ENCODE measurements around the gene PASK. TPM values are rescaled to one million over a fixed set of nuclear protein-coding genes. Genes with fewer than 3 reads are reported as not detected.
A peak's percentile ranks its signal among the peaks of the same experiment; 100 is the strongest.

PASK gene
- total and polyA plus RNA-seq, 2 donors (not counting 1 experiment from before 2014, with no cell fraction given) = 48.2 to 144 TPM

DNA sequence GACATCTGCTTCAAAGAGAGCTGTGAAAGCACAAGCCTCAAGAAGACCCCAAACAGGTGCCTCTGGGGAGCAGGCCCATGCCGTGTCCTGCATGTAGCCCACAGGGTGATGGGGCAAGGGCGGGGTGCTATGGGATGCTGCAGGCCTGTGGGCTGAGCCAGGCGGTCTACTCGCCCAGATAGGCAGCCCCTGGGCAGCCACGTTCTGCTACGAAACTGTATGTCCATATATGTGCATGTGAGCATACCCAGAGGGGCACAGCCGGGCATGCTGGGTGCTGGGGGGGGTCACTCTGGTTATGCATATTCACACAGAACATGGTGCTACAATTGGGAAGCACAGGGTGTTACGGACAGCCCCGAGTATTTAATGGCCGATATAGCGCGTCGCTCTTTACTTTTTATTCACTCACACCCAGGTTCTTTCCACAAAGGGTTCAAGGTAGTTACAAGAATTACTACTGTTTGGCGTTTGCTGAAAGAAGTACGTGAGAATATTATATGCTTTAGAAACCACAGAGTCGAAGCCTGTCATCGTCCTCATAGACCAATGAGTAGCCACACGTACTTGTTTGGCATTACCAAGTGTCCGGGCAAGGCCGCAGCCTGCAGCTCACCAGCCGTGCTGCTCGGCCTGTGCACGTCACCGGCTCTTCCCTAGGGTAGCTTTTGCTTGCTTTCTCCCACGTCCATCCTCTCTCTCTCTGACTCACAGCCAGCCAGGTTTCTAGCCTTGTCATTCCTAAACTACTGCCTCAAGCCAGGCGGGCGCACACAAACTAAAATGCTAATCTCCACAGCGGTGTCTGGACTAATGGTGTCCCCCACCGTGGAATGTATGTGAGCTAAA lies 61.6 kb downstream of the PASK start:
- Histone ChIP-seq H3K27ac (ENCODE audit: low read length in 2 of 2) (no peak overlapping the region), H3K36me3 (replicated peaks in 1 of 2; ENCODE audit: control extremely low read depth in 1 of 2, control insufficient read depth in 1 of 2, extremely low read depth in 1 of 2, insufficient read depth in 2 of 2, low read length in 1 of 2) (peaks cover 2 to 62% of the 10 kb centered on the region in 2 experiments), H4K20me1 (ENCODE audit: control insufficient read depth, insufficient read depth, low read length, poor library complexity, severe bottlenecking) (peaks cover 15% of the 10 kb centered on the region), H3K9ac (ENCODE audit: low read length) (no peak overlapping the region), H3K4me2 (replicated peaks; ENCODE audit: low read depth, low read length, poor library complexity, severe bottlenecking) (no peak overlapping the region), H3K4me3 (ENCODE audit: control extremely low read depth in 1 of 5, extremely low read depth in 1 of 5, insufficient read depth in 1 of 5, low read depth in 2 of 5, low read length in 4 of 5) (no peak overlapping the region), H2AFZ (ENCODE audit: insufficient read depth, low read depth, low read length, poor library complexity, severe bottlenecking) (no peak overlapping the region), H3K79me2 (ENCODE audit: control insufficient read depth, insufficient read depth, low read length) (peaks cover 1% of the 10 kb centered on the region), H3K27me3 (replicated peaks in 1 of 4; ENCODE audit: control extremely low read depth in 1 of 4, control insufficient read depth in 3 of 4, insufficient read depth in 4 of 4, low read length in 3 of 4) (no peaks in the 10 kb centered on the region), H3K9me3 (ENCODE audit: control extremely low read depth in 1 of 3, control insufficient read depth in 2 of 3, insufficient read depth in 1 of 3, low read length in 2 of 3) (no peaks in the 10 kb centered on the region), H3K4me1 (ENCODE audit: control insufficient read depth in 2 of 2, insufficient read depth in 2 of 2, low read length in 2 of 2) (peaks cover 4 to 8% of the 10 kb centered on the region in 2 donors)
- peaks cover 18% of the 10 kb centered on the region for H3K4me1 Mint-ChIP-seq
- TF ChIP-seq, protein P1, sequence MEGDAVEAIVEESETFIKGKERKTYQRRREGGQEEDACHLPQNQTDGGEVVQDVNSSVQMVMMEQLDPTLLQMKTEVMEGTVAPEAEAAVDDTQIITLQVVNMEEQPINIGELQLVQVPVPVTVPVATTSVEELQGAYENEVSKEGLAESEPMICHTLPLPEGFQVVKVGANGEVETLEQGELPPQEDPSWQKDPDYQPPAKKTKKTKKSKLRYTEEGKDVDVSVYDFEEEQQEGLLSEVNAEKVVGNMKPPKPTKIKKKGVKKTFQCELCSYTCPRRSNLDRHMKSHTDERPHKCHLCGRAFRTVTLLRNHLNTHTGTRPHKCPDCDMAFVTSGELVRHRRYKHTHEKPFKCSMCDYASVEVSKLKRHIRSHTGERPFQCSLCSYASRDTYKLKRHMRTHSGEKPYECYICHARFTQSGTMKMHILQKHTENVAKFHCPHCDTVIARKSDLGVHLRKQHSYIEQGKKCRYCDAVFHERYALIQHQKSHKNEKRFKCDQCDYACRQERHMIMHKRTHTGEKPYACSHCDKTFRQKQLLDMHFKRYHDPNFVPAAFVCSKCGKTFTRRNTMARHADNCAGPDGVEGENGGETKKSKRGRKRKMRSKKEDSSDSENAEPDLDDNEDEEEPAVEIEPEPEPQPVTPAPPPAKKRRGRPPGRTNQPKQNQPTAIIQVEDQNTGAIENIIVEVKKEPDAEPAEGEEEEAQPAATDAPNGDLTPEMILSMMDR (IDR thresholded peaks at IDR 0.05) = no peak
- TF ChIP-seq EZH2 (IDR thresholded peaks at IDR 0.05; ENCODE audit: borderline replicate concordance, insufficient read depth, low read depth, low read length, poor library complexity, severe bottlenecking) = no peak
- 83% methylated on average over 26 of the region's 29 CpGs for WGBS (ENCODE audit: insufficient coverage)
- no peak overlapping the region for H3K27ac Mint-ChIP-seq
- no peak for ATAC-seq (ENCODE audit: low read depth)
- ChIA-PET POLR2A (no interaction called here), CTCF (interaction anchor here (1.1 to 4.4 kb wide), 2 partner anchors 10 to 64 kb away, joined by 3 to 24 read pairs; no protein-coding TSS in a partner anchor)
- no peak for DNase-seq
- peak overlapping the region; percentile 52 for H3K4me3 Mint-ChIP-seq
- H3K9me3 Mint-ChIP-seq (ENCODE audit: insufficient read depth) = peaks cover 4% of the 10 kb centered on the region
- H3K27me3 Mint-ChIP-seq = no peaks in the 10 kb centered on the region
- intact Hi-C loops (cut with micrococcal nuclease) = no loop called here

DNA sequence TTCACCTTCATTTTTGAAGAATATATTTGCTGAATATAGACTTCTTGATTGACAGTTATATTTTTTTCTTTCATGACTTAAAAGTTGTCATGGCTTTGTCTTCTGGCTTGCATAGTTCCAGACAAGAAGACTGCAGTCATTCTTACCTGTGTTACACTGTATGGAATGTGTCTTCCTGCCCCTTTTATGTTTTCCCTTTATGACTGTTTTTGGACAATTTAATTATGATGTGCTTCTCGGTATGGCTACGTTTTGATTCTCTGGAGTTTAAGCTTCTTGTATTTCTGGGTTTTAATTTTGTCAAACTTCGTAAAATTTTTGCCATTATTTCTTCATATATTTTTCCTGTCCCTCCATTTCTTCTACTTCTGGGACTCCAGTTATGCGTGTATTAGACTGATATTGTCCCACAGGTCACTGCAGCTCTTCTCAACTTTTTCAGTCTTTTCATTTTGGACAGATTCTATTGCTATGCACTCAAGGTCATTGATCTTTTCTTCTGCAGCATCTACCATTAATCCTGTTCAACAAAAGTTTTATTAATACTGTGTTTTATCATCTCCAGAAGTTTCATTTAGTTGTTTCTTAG lies 64.3 kb downstream of the PASK start:
- CTCF ChIA-PET = interaction anchor here (0.9 kb wide), 1 partner anchor 11 kb away, joined by 3 read pairs; no protein-coding TSS in a partner anchor
- H3K27ac Mint-ChIP-seq = no peak overlapping the region
- WGBS (ENCODE audit: insufficient coverage) = 95% methylated on average over 2 of the region's 4 CpGs
- ATAC-seq (ENCODE audit: low read depth) (no peak), DNase-seq (no peak)
- POLR2A ChIA-PET = no interaction called here
- intact Hi-C loops (cut with micrococcal nuclease) = no loop called here
- H3K9me3 Mint-ChIP-seq (ENCODE audit: insufficient read depth) = peaks cover 4% of the 10 kb centered on the region
- no peak overlapping the region for H3K27ac ChIP-seq (ENCODE audit: low read length in 2 of 2)
- H3K27me3 ChIP-seq (replicated peaks in 1 of 4; ENCODE audit: control extremely low read depth in 1 of 4, control insufficient read depth in 3 of 4, insufficient read depth in 4 of 4, low read length in 3 of 4) = no peaks in the 10 kb centered on the region
- H2AFZ ChIP-seq (ENCODE audit: insufficient read depth, low read depth, low read length, poor library complexity, severe bottlenecking) = no peak overlapping the region
- no peaks in the 10 kb centered on the region for H3K27me3 Mint-ChIP-seq
- no peak overlapping the region for H3K4me3 Mint-ChIP-seq
- peaks cover 4 to 8% of the 10 kb centered on the region in 2 donors for H3K4me1 ChIP-seq (ENCODE audit: control insufficient read depth in 2 of 2, insufficient read depth in 2 of 2, low read length in 2 of 2)
- no peak overlapping the region for H3K9ac ChIP-seq (ENCODE audit: low read length)
- TF ChIP-seq EZH2 (IDR thresholded peaks at IDR 0.05; ENCODE audit: borderline replicate concordance, insufficient read depth, low read depth, low read length, poor library complexity, severe bottlenecking) = no peak
- TF ChIP-seq, protein P1 (IDR thresholded peaks at IDR 0.05) = no peak
- no peak overlapping the region for H3K4me2 ChIP-seq (replicated peaks; ENCODE audit: low read depth, low read length, poor library complexity, severe bottlenecking)
- peaks cover 4% of the 10 kb centered on the region for H4K20me1 ChIP-seq (ENCODE audit: control insufficient read depth, insufficient read depth, low read length, poor library complexity, severe bottlenecking)
- no peaks in the 10 kb centered on the region for H3K79me2 ChIP-seq (ENCODE audit: control insufficient read depth, insufficient read depth, low read length)
- no peak overlapping the region for H3K4me3 ChIP-seq (ENCODE audit: control extremely low read depth in 1 of 5, extremely low read depth in 1 of 5, insufficient read depth in 1 of 5, low read depth in 2 of 5, low read length in 4 of 5)
- H3K4me1 Mint-ChIP-seq = peaks cover 18% of the 10 kb centered on the region
- H3K36me3 ChIP-seq (replicated peaks in 1 of 2; ENCODE audit: control extremely low read depth in 1 of 2, control insufficient read depth in 1 of 2, extremely low read depth in 1 of 2, insufficient read depth in 2 of 2, low read length in 1 of 2) = peaks cover 0 to 39% of the 10 kb centered on the region in 2 experiments
- no peaks in the 10 kb centered on the region for H3K9me3 ChIP-seq (ENCODE audit: control extremely low read depth in 1 of 3, control insufficient read depth in 2 of 3, insufficient read depth in 1 of 3, low read length in 2 of 3)

Data from B cell (primary cell).